Ureter (tissue), 1 donor: ENCODE results near the gene SEMA7A. TPM values are rescaled to one million over a fixed set of nuclear protein-coding genes. Genes with fewer than 3 reads are reported as not detected.
"Not testable (repeated sequence)": the region's sequence is repeated elsewhere in the genome, so short reads cannot be mapped to it uniquely, and the experiment has no call there.

ENCODE experiments used
- DNase-seq: peaks from one replicate; pipeline ENCODE4 v3.0.0-alpha.2; 2020; ENCODE audit warnings: low spot score
- total RNA-seq: library from RNA; stranded (reverse); gene quantifications from one replicate; pipeline ENCODE4 v1.2.4, GENCODE V29; 2023
- donor health status: DM: yes; HTN: yes; CAD: no.

SEMA7A gene
- total RNA-seq, 1 donor from 2014 or later, result 2.2 TPM

DNA sequence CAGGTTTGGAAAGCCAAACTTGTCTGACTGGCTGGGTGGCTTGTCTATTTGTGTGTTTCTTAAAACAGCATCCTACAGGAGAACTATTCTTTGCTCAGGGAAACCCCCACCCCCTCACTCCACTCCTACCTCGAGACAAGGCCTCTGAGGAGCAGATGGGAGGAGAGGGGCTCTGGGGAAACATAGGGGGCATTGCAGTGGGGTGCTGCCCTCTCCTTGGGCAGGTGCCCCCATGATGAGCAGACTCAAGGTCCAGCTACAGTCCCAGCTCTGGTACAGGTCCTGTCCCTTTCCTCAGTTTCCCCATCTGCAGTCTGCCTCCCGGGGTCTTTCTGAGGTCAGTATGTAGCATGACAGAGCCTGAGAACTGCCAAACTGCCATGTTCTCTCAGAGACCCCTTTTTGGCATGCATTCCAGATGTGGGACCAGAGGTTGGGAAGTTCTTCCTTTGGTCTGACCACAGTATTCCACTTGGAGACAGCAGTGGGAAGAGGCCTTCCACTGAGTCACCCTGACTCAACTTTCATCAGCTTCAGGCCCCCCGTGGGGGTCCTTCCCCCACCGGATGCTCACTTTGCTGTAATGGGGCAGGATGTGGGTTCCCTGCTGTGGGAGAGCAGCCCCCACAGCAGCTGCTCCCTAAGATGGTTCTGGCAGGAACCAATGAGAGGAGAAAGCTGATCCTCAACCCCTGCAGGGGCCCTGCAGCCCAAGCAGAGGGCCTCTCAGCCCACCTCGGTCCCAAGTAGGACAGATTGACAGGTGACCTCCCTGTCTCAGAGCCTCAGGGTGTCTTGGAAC, 34.0 kb downstream of the SEMA7A start:
- no peak for DNase-seq

DNA sequence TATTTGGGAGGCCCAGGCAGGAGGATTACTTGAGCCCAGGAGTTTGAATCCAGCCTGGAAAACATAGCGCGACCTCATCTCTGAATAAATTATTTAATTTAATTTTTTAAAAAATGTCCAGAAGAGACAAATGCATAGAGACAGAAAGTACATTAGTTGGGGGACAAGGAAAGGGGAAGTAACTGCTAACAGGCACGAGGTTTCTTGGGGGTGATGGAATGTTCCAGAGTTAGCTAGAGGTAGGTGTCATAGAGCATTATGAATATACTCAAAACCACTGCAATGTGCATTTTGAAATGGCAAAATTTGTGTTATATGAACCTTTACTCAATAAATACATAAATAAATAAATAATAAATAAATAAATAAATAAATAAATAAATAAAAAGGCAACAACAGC, 34.7 kb downstream of the SEMA7A start:
- DNase-seq, result no peak

- no peak for DNase-seq
Observed at GRCh38 chr15:74398183-74398582, 35.6 kb downstream of the SEMA7A start.

GRCh38 chr15:74397239-74398068, 36.3 kb downstream of the SEMA7A start:
- DNase-seq, result no peak

DNA sequence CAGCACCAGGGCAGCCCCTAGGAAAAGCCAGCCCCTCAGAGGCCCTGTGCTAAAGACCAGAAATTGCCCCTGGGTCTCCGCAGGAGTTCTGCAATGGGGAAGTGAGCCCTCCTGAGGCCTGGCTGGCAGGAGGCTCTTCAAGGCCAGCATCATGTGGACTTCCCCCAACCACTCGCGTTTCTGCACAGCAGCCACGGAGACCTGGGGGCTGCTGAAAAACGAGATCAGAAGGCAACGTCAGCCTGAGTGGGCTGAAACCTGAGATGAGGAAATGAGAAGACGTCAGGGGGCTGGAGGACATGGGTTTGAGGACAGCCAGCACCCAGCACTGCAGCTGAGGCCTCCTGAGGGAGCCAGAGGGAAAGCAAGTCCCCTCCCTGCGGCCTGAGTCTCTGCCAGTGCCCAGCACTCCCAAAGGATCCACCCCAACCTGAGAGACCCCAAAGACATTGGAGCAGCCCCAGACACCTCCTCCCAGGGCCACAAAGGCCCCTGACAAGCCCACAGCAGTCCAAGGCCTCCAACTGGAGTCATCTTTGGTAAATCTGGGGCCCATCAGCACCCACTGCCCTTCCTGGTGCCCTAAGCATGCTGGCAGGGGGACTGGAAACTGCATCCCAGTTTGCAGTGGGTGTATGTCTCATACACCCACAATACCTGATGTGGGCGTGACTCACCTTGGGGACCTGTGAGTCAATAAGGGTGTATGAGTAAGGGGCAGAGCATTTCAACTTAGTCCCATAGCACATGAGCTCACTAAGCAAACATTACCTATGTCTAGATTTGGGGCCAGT, 37.1 kb downstream of the SEMA7A start:
- DNase-seq, result no peak

GRCh38 chr15:74396146-74396438, 37.7 kb downstream of the SEMA7A start:
- no peak for DNase-seq

DNA sequence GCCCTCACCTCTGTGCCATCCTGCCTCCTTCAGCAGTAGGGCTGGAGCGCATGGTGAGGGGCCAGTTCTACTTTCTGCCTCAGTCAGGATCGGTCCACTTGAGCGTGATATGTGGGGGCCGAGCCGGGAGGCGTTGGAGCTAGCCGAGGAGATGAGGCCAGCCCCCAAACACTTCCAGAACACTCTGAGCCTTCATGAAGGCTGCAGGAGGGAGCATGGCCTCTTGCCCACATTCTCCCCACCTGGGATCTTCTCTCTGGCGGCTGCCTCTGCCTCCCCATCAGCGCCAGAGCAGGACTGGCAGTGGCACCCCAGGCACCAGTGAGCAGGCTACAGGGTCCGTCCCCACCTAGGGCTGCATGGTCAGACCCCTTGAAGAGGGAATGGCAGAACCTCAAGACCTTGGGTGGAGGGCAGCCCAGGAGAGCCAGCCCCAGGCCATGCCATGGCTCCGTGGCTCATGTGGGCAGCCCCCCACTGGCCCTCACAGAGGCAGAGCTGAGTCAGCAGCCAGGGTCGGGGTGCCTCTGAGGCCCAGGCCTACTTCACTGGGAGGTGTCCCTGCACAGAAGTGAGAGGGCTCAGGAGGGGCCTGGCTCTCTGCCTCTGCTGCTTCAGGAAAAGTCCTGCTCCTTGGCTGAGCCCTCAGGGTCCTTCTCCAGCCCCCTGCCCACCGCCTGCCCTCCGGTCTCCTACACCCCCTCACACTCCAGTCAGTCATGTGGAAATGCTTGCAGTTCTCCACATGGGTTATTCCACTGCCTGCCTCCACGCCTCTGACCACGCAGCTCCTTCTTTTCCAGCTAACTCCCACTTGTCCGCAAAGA, 38.2 kb downstream of the SEMA7A start:
- no peak for DNase-seq

DNA sequence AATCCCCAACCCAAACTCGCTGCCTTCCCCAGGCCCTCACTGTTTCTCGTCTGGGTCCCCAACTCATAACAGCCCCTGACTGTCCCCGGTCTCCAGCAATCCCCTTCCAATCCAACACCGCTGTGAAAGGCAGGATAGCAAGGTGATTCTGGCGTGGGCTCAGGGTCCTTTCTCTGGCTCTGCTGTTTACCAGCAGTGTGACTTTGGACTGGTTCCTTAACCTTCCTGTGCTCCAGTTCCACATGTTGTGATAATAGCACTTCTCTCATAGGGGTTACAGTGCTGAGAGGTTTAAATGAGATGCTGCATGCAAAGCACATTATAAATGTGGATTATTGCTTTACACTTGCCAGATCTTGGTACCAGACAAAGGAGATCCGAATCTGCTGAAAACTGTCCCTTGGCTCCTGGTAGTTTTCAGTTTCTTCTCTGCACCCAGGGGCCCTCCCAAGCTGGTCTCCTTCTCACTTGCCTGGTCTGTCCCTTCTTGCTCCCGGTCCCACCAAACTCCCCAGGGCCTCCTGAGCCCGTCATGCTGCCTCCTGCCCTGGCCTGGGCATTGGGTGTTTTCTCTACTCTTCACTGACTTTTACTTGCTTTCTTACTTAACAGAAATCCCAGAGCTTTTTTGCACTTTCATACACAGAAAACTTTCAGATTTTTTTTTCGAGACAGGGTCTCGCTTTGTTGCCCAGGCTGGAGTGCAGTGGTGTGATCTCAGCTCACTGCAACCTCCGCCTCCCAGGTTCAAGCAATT, 39.5 kb downstream of the SEMA7A start:
- no peak for DNase-seq

- DNase-seq, result no peak
Observed at GRCh38 chr15:74393423-74393822, 40.3 kb downstream of the SEMA7A start.

DNA sequence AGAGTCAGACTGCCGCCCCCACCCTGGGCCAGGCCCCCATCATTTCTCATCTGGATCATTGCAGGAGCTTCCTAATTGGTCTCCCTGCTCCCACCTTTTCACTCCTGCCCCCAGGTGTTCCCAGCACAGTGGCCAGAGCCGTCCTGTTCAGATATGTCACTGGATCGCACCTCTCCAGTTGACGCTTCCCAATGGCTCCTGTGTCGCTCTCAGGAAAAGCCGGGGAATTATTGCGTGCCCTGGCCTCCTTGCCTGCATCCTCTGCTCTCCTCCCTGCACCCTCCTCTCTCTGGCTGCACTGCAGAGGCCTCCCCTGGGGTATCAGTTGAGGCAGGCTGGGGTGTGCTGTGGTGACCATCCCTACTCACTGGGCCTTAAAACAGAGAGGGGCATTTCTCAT, 40.9 kb downstream of the SEMA7A start:
- DNase-seq, result no peak

DNA sequence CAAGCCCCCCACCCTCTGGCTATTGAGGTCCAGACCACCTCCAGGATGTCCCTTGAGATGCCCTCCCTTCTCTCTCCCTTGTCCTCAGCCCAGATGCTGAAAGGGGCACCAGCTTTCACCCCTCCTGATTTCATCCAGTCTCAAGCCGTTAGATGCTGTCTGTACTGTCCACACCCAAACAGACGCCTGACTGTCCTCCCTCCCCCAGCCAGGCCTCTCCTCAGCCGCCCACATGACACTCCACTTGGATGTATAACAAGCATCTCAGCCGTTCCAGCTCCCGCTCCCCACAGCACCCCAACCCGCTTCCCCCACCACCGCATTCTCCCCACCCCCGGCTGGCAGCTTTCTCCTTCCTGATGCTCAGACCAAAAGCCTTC, 41.3 kb downstream of the SEMA7A start:
- no peak for DNase-seq

DNA sequence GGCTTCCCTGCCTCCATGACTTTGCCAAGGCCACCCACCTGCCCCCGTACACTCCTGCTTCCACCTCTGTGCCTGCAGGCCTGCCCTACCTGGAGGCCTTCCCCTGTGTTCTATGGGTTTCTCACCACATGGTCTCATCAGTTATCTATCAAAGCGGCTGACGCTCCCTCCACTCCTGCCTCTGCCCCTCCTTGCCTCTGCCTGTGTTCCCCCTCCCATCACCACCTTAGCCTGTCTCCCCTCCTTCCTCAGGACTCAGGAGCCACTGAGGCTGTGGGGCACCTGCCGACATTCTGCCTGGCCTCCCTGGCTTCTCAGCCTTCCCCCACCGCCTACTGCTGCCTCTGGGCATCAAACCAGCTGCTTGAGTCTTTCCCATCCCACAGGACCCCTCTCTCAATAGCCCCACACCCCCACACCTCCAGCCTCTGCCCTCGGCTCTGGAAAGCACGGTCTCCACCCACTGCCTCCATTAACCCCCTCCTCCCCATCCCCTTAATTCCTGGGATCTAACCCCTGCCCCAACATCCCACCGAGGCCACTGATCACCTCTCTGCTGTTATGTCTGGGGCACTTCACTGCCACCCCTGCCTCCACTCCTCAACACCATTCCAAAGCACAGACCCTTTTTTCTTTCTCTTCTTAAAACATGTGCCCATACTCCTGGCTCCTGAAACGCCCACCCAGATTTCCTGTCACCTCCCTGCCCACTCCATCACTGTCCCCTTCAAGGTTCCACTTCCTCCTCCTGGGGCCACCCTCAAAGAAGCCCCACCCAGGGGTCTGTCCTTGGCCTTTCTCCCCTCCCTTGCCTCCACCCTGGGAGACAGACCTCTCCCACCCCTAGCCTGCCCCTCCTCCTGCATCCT, 41.9 kb downstream of the SEMA7A start:
- DNase-seq, result no peak

DNA sequence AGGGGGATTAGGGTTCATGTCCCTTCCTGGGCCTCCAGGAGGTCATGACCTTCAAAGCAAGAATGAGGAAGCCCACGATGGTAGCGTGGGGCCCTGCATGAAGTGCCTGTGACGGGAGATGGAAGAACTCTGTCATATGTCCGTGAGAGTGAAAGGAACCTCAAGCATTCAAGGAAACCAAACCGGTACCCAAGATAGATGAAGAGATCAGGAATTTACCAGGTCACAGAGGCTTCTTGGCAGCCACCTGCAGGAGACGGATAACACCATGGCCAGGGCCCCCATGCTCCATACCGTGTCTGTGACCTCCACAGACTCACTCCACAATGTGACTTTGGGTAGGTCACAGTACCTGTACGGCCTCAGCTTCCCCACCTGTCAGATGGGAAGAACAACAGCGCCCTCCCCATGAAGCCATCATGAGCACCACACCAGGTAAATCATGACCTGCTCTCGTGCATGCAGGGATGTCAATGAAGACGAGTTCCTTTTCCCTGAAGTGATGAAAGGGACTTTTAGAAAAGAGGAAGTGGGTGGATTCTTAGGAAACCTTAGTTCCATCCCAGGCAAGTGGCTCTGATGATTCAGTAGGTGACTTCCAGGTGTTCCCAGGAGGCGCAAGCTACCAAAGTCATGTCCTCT, 43.0 kb downstream of the SEMA7A start:
- no peak for DNase-seq

GRCh38 chr15:74390049-74390646, 43.6 kb downstream of the SEMA7A start:
- DNase-seq, result not testable (repeated sequence)

- no peak for DNase-seq
Observed at GRCh38 chr15:74389241-74390048, 44.3 kb downstream of the SEMA7A start.

GRCh38 chr15:74388363-74388951, 45.3 kb downstream of the SEMA7A start:
- no peak for DNase-seq

- no peak for DNase-seq
Observed at GRCh38 chr15:74387621-74388362, 46.0 kb downstream of the SEMA7A start.
